Measurements from ENCODE around the gene POLR2J2. TPM values are rescaled to one million over a fixed set of nuclear protein-coding genes. Genes with fewer than 3 reads are reported as not detected.
A peak's percentile ranks its signal among the peaks of the same experiment; 100 is the strongest.
"Not testable (repeated sequence)": the region's sequence is repeated elsewhere in the genome, so short reads cannot be mapped to it uniquely, and the experiment has no call there.

The POLR2J2 gene
- total RNA-seq (1 to 10 TPM; 6.9 to 9.9 TPM), polyA plus RNA-seq (1 to 10 TPM; 1.3 to 6.3 TPM)
- long read RNA-seq, donor 1, partial matches to known transcripts, result 0 of 1 reads
- long read RNA-seq, donor 1, other reads (novel, unspliced or antisense), result 0 of 1 reads
- long read RNA-seq, donor 2, partial matches to known transcripts, result 0 of 1 reads
- long read RNA-seq, donor 2, other reads (novel, unspliced or antisense), result 0 of 1 reads
- long read RNA-seq, donor 3, result 0 reads
- long read RNA-seq, donor 4, result 0 reads
- long read RNA-seq, donor 5, partial matches to known transcripts, result 0 of 5 reads
- long read RNA-seq, donor 5, other reads (novel, unspliced or antisense), result 0 of 5 reads

GRCh38 chr7:102671166-102671955, at the start of gene POLR2J2:
TSS of gene POLR2J2 (minus strand) at chr7:102671663. CDS start at chr7:102671601, 62 bp downstream.
- H3K4me1 ChIP-seq (ENCODE audit: control insufficient read depth in 5 of 5, insufficient read depth in 5 of 5, low read length in 5 of 5); H3K27ac ChIP-seq (ENCODE audit: low read depth in 1 of 2, low read length in 1 of 2): not testable (repeated sequence)
- WGBS, 2 donors, result 0% methylated on average over 7 to 43 of the region's 63 CpGs

GRCh38 chr7:102718491-102718890, 47.0 kb upstream of the POLR2J2 start:
- H3K4me1 ChIP-seq (ENCODE audit: control insufficient read depth in 5 of 5, insufficient read depth in 5 of 5, low read length in 5 of 5); ATAC-seq (ENCODE audit: insufficient read depth, low FRiP score); H3K36me3 ChIP-seq (ENCODE audit: control insufficient read depth in 4 of 4, insufficient read depth in 4 of 4, low read length in 4 of 4); H3K27me3 ChIP-seq (ENCODE audit: control insufficient read depth in 3 of 3, insufficient read depth in 3 of 3, low read length in 2 of 3); H3K9ac ChIP-seq (ENCODE audit: insufficient read depth in 1 of 2, low read length in 2 of 2); H3K27ac ChIP-seq (ENCODE audit: low read depth in 1 of 2, low read length in 1 of 2); H3K9me3 ChIP-seq (ENCODE audit: control insufficient read depth in 4 of 4, insufficient read depth in 3 of 4, low read length in 3 of 4); H3K4me3 ChIP-seq: not testable (repeated sequence)
- DNase-seq, result peak in 1 of 3 donors; percentile 10

More at GRCh38 chr7:102671166-102671955, at the start of gene POLR2J2:
- peak within 1 kb of the TSS; percentile 21 for H3K4me3 ChIP-seq
- H3K36me3 ChIP-seq (ENCODE audit: control insufficient read depth in 4 of 4, insufficient read depth in 4 of 4, low read length in 4 of 4); H3K9me3 ChIP-seq (ENCODE audit: control insufficient read depth in 4 of 4, insufficient read depth in 3 of 4, low read length in 3 of 4); H3K27me3 ChIP-seq (ENCODE audit: control insufficient read depth in 3 of 3, insufficient read depth in 3 of 3, low read length in 2 of 3); H3K9ac ChIP-seq (ENCODE audit: insufficient read depth in 1 of 2, low read length in 2 of 2): not testable (repeated sequence)
- ATAC-seq (ENCODE audit: insufficient read depth, low FRiP score) (peak; percentile 81), DNase-seq (peak; percentile 19 to 94 (median 92))

GRCh38 chr7:102715718-102716117, 44.3 kb upstream of the POLR2J2 start:
- WGBS, 2 donors, result 71 to 92% methylated on average over 2 of the region's 3 CpGs
- DNase-seq, result peak; percentile 12 to 61 (median 14)
- ATAC-seq (ENCODE audit: insufficient read depth, low FRiP score), result not testable (repeated sequence)

GRCh38 chr7:102714774-102715522, 43.5 kb upstream of the POLR2J2 start:
- not testable (repeated sequence) for H3K4me3 ChIP-seq; ATAC-seq (ENCODE audit: insufficient read depth, low FRiP score); H3K4me1 ChIP-seq (ENCODE audit: control insufficient read depth in 5 of 5, insufficient read depth in 5 of 5, low read length in 5 of 5); H3K27ac ChIP-seq (ENCODE audit: low read depth in 1 of 2, low read length in 1 of 2); H3K9me3 ChIP-seq (ENCODE audit: control insufficient read depth in 4 of 4, insufficient read depth in 3 of 4, low read length in 3 of 4); H3K36me3 ChIP-seq (ENCODE audit: control insufficient read depth in 4 of 4, insufficient read depth in 4 of 4, low read length in 4 of 4); H3K27me3 ChIP-seq (ENCODE audit: control insufficient read depth in 3 of 3, insufficient read depth in 3 of 3, low read length in 2 of 3); H3K9ac ChIP-seq (ENCODE audit: insufficient read depth in 1 of 2, low read length in 2 of 2); DNase-seq
- 63% methylated on average over 3 to 5 of the region's 6 CpGs for WGBS, 2 donors

More at GRCh38 chr7:102715718-102716117, 44.3 kb upstream of the POLR2J2 start:
- not testable (repeated sequence) for H3K36me3 ChIP-seq (ENCODE audit: control insufficient read depth in 4 of 4, insufficient read depth in 4 of 4, low read length in 4 of 4); H3K9me3 ChIP-seq (ENCODE audit: control insufficient read depth in 4 of 4, insufficient read depth in 3 of 4, low read length in 3 of 4); H3K4me1 ChIP-seq (ENCODE audit: control insufficient read depth in 5 of 5, insufficient read depth in 5 of 5, low read length in 5 of 5); H3K27ac ChIP-seq (ENCODE audit: low read depth in 1 of 2, low read length in 1 of 2); H3K27me3 ChIP-seq (ENCODE audit: control insufficient read depth in 3 of 3, insufficient read depth in 3 of 3, low read length in 2 of 3); H3K4me3 ChIP-seq; H3K9ac ChIP-seq (ENCODE audit: insufficient read depth in 1 of 2, low read length in 2 of 2)

- no CpG with 5 or more reads among the region's 1 CpG for WGBS, 2 donors
- not testable (repeated sequence) for DNase-seq; ATAC-seq (ENCODE audit: insufficient read depth, low FRiP score)
Measured at GRCh38 chr7:102713691-102714080, 42.2 kb upstream of the POLR2J2 start.

GRCh38 chr7:102713011-102713690, 41.7 kb upstream of the POLR2J2 start:
- H3K9me3 ChIP-seq (ENCODE audit: control insufficient read depth in 4 of 4, insufficient read depth in 3 of 4, low read length in 3 of 4); H3K27ac ChIP-seq (ENCODE audit: low read depth in 1 of 2, low read length in 1 of 2); H3K4me1 ChIP-seq (ENCODE audit: control insufficient read depth in 5 of 5, insufficient read depth in 5 of 5, low read length in 5 of 5); ATAC-seq (ENCODE audit: insufficient read depth, low FRiP score); H3K4me3 ChIP-seq; H3K9ac ChIP-seq (ENCODE audit: insufficient read depth in 1 of 2, low read length in 2 of 2); DNase-seq; H3K36me3 ChIP-seq (ENCODE audit: control insufficient read depth in 4 of 4, insufficient read depth in 4 of 4, low read length in 4 of 4); H3K27me3 ChIP-seq (ENCODE audit: control insufficient read depth in 3 of 3, insufficient read depth in 3 of 3, low read length in 2 of 3): not testable (repeated sequence)
- WGBS, 2 donors, result 44% methylated on average over 5 of the region's 5 CpGs

More at GRCh38 chr7:102713691-102714080, 42.2 kb upstream of the POLR2J2 start:
- not testable (repeated sequence) for H3K4me3 ChIP-seq; H3K9me3 ChIP-seq (ENCODE audit: control insufficient read depth in 4 of 4, insufficient read depth in 3 of 4, low read length in 3 of 4); H3K9ac ChIP-seq (ENCODE audit: insufficient read depth in 1 of 2, low read length in 2 of 2); H3K27ac ChIP-seq (ENCODE audit: low read depth in 1 of 2, low read length in 1 of 2); H3K36me3 ChIP-seq (ENCODE audit: control insufficient read depth in 4 of 4, insufficient read depth in 4 of 4, low read length in 4 of 4); H3K27me3 ChIP-seq (ENCODE audit: control insufficient read depth in 3 of 3, insufficient read depth in 3 of 3, low read length in 2 of 3); H3K4me1 ChIP-seq (ENCODE audit: control insufficient read depth in 5 of 5, insufficient read depth in 5 of 5, low read length in 5 of 5)

- DNase-seq; H3K27ac ChIP-seq (ENCODE audit: low read depth in 1 of 2, low read length in 1 of 2); H3K9me3 ChIP-seq (ENCODE audit: control insufficient read depth in 4 of 4, insufficient read depth in 3 of 4, low read length in 3 of 4); H3K9ac ChIP-seq (ENCODE audit: insufficient read depth in 1 of 2, low read length in 2 of 2); H3K36me3 ChIP-seq (ENCODE audit: control insufficient read depth in 4 of 4, insufficient read depth in 4 of 4, low read length in 4 of 4); H3K4me1 ChIP-seq (ENCODE audit: control insufficient read depth in 5 of 5, insufficient read depth in 5 of 5, low read length in 5 of 5); ATAC-seq (ENCODE audit: insufficient read depth, low FRiP score); H3K27me3 ChIP-seq (ENCODE audit: control insufficient read depth in 3 of 3, insufficient read depth in 3 of 3, low read length in 2 of 3); H3K4me3 ChIP-seq: not testable (repeated sequence)
- 73 to 74% methylated on average over 9 of the region's 9 CpGs for WGBS, 2 donors
Measured at GRCh38 chr7:102698962-102699750, 27.7 kb upstream of the POLR2J2 start.
